Endothelial cell of umbilical vein (primary cell): Measurements from ENCODE around the gene KANK4. TPM values are rescaled to one million over a fixed set of nuclear protein-coding genes. Genes with fewer than 3 reads are reported as not detected.

Experiments
- BruUV-seq: library from RNA; stranded (reverse); fragments of 400-500 nt; replicated peaks from 2 replicates; lab custom pipeline; 2021; lab: Mats Ljungman, UMichigan
- CTCF ChIA-PET: fragments of 300-600, 350-600 bp; sonication (Branson Sonifier 250); formaldehyde crosslinking; loops from one replicate; lab custom pipeline; 2021; ENCODE audit warnings: antibody characterized with exemption, inconsistent platforms; lab: Charles Lee
- POLR2A ChIA-PET: fragments of 300-600, 350-600 bp; sonication (Branson Sonifier 250); formaldehyde crosslinking; loops from one replicate; lab custom pipeline; 2021; ENCODE audit warnings: antibody characterized with exemption, inconsistent platforms; lab: Charles Lee
- DNase-seq: peaks from one replicate; pipeline ENCODE4 v3.0.0-alpha.2; 2011; ENCODE audit warnings: low read depth, low spot score
- FAIRE-seq: peaks from 2 replicates; lab custom pipeline; 2011; peaks lifted over from hg19 to GRCh38; lab: Jason Lieb, UNC
- H2AFZ ChIP-seq: 2 replicates; pipeline ENCODE4 v1.6.0; 2012; ENCODE audit warnings: low read depth, low read length, control low read depth, inconsistent platforms
- H3K27ac ChIP-seq: 2 replicates; pipeline ENCODE4 v1.5.1; 2011; ENCODE audit warnings: low read depth, mild to moderate bottlenecking, control low read depth, low read length, moderate library complexity; ENCODE audit not compliant: insufficient read depth
- H3K27me3 ChIP-seq, 2 experiments: 2 replicates each; pipeline versions ENCODE4 v1.6.0 to v1.6.1; 2011; ENCODE audit warnings: low read length in 2 of 2, mixed read lengths in 1 of 2; ENCODE audit not compliant: control insufficient read depth in 2 of 2, insufficient read depth in 2 of 2
- H3K36me3 ChIP-seq, 2 experiments: 2 replicates in 1 of 2; 3 replicates in 1 of 2; pipeline ENCODE4 v1.5.1; 2011; ENCODE audit warnings: low read length in 2 of 2, mild to moderate bottlenecking in 1 of 2, moderate library complexity in 1 of 2; ENCODE audit not compliant: control insufficient read depth in 2 of 2, insufficient read depth in 2 of 2; ENCODE audit errors: extremely low read depth in 1 of 2
- H3K4me1 ChIP-seq: 3 replicates; pipeline ENCODE4 v1.5.1; 2011; ENCODE audit warnings: mild to moderate bottlenecking, low read length; ENCODE audit not compliant: control insufficient read depth, insufficient read depth; ENCODE audit errors: extremely low read depth
- H3K4me2 ChIP-seq: 2 replicates; pipeline ENCODE4 v1.6.1; 2011; ENCODE audit warnings: low read length, control low read depth, mixed read lengths; ENCODE audit not compliant: insufficient read depth
- H3K4me3 ChIP-seq, 3 experiments: fragments of 200-600 bp in 1 of 3; sonication (generic), shearing (Covaris generic) in 1 of 3; replicated peaks in 1 of 3; 2 replicates each; pipeline ENCODE4 v1.5.1; 2011 to 2016; ENCODE audit warnings: control low read depth in 3 of 3, low read length in 3 of 3, mild to moderate bottlenecking in 2 of 3, inconsistent platforms in 1 of 3, low read depth in 1 of 3, moderate library complexity in 1 of 3; ENCODE audit not compliant: insufficient read depth in 1 of 3
- H3K79me2 ChIP-seq: 2 replicates; pipeline ENCODE4 v1.6.0; 2012; ENCODE audit warnings: low read length, inconsistent platforms; ENCODE audit not compliant: control insufficient read depth, insufficient read depth
- H3K9ac ChIP-seq: replicated peaks from 2 replicates; pipeline ENCODE3; 2011; ENCODE audit warnings: low read length, control low read depth; ENCODE audit not compliant: insufficient read depth; ENCODE audit errors: extremely low read depth
- H3K9me1 ChIP-seq: replicated peaks from 3 replicates; pipeline ENCODE4 v1.6.0; 2011; ENCODE audit warnings: mild to moderate bottlenecking, low read length; ENCODE audit not compliant: control insufficient read depth, insufficient read depth; ENCODE audit errors: extremely low read depth
- H3K9me3 ChIP-seq: replicated peaks from 2 replicates; pipeline ENCODE4 v1.5.1; 2012; ENCODE audit warnings: low read length, inconsistent platforms; ENCODE audit not compliant: control insufficient read depth, insufficient read depth
- H4K20me1 ChIP-seq: replicated peaks from 2 replicates; pipeline ENCODE3; 2011; ENCODE audit warnings: mild to moderate bottlenecking, low read length; ENCODE audit not compliant: control insufficient read depth, insufficient read depth; ENCODE audit errors: extremely low read depth
- EZH2 ChIP-seq: IDR thresholded peaks from 2 replicates; pipeline ENCODE4 v1.6.1; 2012; ENCODE audit warnings: borderline replicate concordance, low read depth, mild to moderate bottlenecking, moderate library complexity, low read length, inconsistent platforms; ENCODE audit not compliant: severe bottlenecking
- FOS ChIP-seq: IDR thresholded peaks from 2 replicates; pipeline ENCODE4 v1.6.1; 2011; ENCODE audit warnings: mild to moderate bottlenecking, low read length, moderate library complexity, borderline replicate concordance; ENCODE audit not compliant: insufficient read depth
- GATA2 ChIP-seq: IDR thresholded peaks from 2 replicates; pipeline ENCODE4 v1.7.0; 2011; ENCODE audit warnings: low read depth, mild to moderate bottlenecking, moderate library complexity, mixed read lengths, low read length; ENCODE audit not compliant: insufficient read length, insufficient read depth
- MAX ChIP-seq: IDR thresholded peaks from 2 replicates; pipeline ENCODE4 v1.6.1; 2011; ENCODE audit not compliant: insufficient read depth, insufficient read length
- MYC ChIP-seq: IDR thresholded peaks from one replicate; pipeline ENCODE4 v1.6.1; 2011; ENCODE audit warnings: mild to moderate bottlenecking, low read depth, low read length
- POLR2A ChIP-seq: IDR thresholded peaks from 2 replicates; pipeline ENCODE4 v1.6.1; 2012; ENCODE audit warnings: low read depth, mild to moderate bottlenecking, control low read depth, low read length
- dilution Hi-C: fragments of 300-500 bp; cut with MboI; formaldehyde crosslinking; loops from one replicate; pipeline ENCODE4 v1.15.0; 2019; ENCODE audit warnings: low sequenced_read_pairs; ENCODE audit not compliant: extremely low pct_ligation_motif_present
- intact Hi-C: fragments of 100-400 bp; cut with micrococcal nuclease; formaldehyde crosslinking; loops from one replicate; pipeline ENCODE4 v1.10.0; 2022
- polyA plus RNA-seq, 4 experiments: library from polyadenylated mRNA; depleted of rRNA in 3 of 4; stranded (reverse) in 3 of 4; unstranded in 1 of 4; fragments of >200 nt; gene quantifications; 2 replicates each; pipeline versions ENCODE4 v1.2.1 to v1.2.3, GENCODE V29; 2011 to 2012; ENCODE audit warnings: missing spikeins in 1 of 4
- total RNA-seq: library from RNA; stranded (reverse); gene quantifications from 2 replicates; pipeline ENCODE4 v1.2.3, GENCODE V29; 2021
- TF ChIP-seq, protein P1 (sequence below), 2 donors: IDR thresholded peaks; 1 replicate in 1 of 2; 2 replicates in 1 of 2; pipeline ENCODE4 v1.5.1; 2011; ENCODE audit warnings: low read length in 2 of 2, mild to moderate bottlenecking in 2 of 2, moderate library complexity in 2 of 2, control low read depth in 1 of 2, inconsistent platforms in 1 of 2, low read depth in 1 of 2; ENCODE audit not compliant: insufficient read depth in 1 of 2; ENCODE audit errors: extremely low read depth in 1 of 2

KANK4 gene
- total and polyA plus RNA-seq, 2 donors (not counting 3 experiments of a cell fraction or from before 2014, with no cell fraction given): not detected

- Histone ChIP-seq H3K4me1 (no peaks in the 10 kb centered on the region), H3K27me3 (no peaks in the 10 kb centered on the region), H4K20me1 (no peaks in the 10 kb centered on the region), H3K9me3 (no peaks in the 10 kb centered on the region), H2AFZ (no peak overlapping the region), H3K36me3 (no peaks in the 10 kb centered on the region), H3K79me2 (no peaks in the 10 kb centered on the region), H3K9me1 (no peaks in the 10 kb centered on the region), H3K9ac (no peak overlapping the region), H3K4me2 (no peak overlapping the region), H3K4me3 (no peak overlapping the region), H3K27ac (no peak overlapping the region)
- POLR2A ChIA-PET: no interaction called here
- no TSS peak for BruUV-seq
- CTCF ChIA-PET: no interaction called here
- FAIRE-seq (no peak), DNase-seq (no peak)
- no peak for TF ChIP-seq EZH2
- TF ChIP-seq POLR2A: no peak
- TF ChIP-seq, protein P1, sequence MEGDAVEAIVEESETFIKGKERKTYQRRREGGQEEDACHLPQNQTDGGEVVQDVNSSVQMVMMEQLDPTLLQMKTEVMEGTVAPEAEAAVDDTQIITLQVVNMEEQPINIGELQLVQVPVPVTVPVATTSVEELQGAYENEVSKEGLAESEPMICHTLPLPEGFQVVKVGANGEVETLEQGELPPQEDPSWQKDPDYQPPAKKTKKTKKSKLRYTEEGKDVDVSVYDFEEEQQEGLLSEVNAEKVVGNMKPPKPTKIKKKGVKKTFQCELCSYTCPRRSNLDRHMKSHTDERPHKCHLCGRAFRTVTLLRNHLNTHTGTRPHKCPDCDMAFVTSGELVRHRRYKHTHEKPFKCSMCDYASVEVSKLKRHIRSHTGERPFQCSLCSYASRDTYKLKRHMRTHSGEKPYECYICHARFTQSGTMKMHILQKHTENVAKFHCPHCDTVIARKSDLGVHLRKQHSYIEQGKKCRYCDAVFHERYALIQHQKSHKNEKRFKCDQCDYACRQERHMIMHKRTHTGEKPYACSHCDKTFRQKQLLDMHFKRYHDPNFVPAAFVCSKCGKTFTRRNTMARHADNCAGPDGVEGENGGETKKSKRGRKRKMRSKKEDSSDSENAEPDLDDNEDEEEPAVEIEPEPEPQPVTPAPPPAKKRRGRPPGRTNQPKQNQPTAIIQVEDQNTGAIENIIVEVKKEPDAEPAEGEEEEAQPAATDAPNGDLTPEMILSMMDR (IDR thresholded peaks at IDR 0.05; ENCODE audit: extremely low read depth in 1 of 2, insufficient read depth in 1 of 2, low read depth in 1 of 2, low read length in 2 of 2): no peak
- TF ChIP-seq GATA2: no peak
- TF ChIP-seq FOS: no peak
- no peak for TF ChIP-seq MAX
- TF ChIP-seq MYC: no peak
- intact Hi-C loops: no loop called here
- dilution Hi-C loops: no loop called here
Observed at GRCh38 chr1:62295921-62296491, 23.2 kb downstream of the KANK4 start.
